Subcutaneous adipose tissue (tissue), 4 donors: ENCODE data around the gene HAS3. TPM values are rescaled to one million over a fixed set of nuclear protein-coding genes. Genes with fewer than 3 reads are reported as not detected.

Experiments used
- CTCF ChIP-seq: fragments of 450-650 bp; IDR thresholded peaks from one replicate; pipeline ENCODE4 v1.5.1; 2016; ENCODE audit warnings: low read depth, mild to moderate bottlenecking, control low read depth, antibody characterized with exemption, moderate library complexity
- total RNA-seq, 4 donors: library from RNA; depleted of rRNA; stranded (reverse); fragments of >200 nt; gene quantifications; one replicate each; pipeline ENCODE4 v1.1.0, GENCODE V29; 2016

Gene HAS3
- total RNA-seq, 4 donors from 2014 or later, result 0.34 to 1.6 (median 1.0) TPM

- no peak for TF ChIP-seq CTCF
These were observed 25.9 kb downstream of the HAS3 start for GRCh38 chr16:69131167-69131838.

GRCh38 chr16:69131839-69132423 lies 26.5 kb downstream of the HAS3 start:
- no peak for TF ChIP-seq CTCF

- TF ChIP-seq CTCF, result no peak
These were observed 27.2 kb downstream of the HAS3 start, which contains the start of the genes CHTF8 and UTP4 for GRCh38 chr16:69132424-69133252. CHTF8 (minus strand) TSS chr16:69132588; CDS start chr16:69121458, 11,130 bp downstream. UTP4 (plus strand) TSS chr16:69132649; CDS start chr16:69133460, 811 bp downstream.

GRCh38 chr16:69133373-69133954 lies 28.0 kb downstream of the HAS3 start:
- TF ChIP-seq CTCF, result no peak

- TF ChIP-seq CTCF, result no peak
These were observed 33.2 kb downstream of the HAS3 start for GRCh38 chr16:69138608-69139007.

- TF ChIP-seq CTCF, result no peak
These were observed 35.6 kb downstream of the HAS3 start for GRCh38 chr16:69141014-69141413.

GRCh38 chr16:69141936-69142335 lies 36.5 kb downstream of the HAS3 start:
- no peak for TF ChIP-seq CTCF
